ENCODE results near the gene AIPL1. TPM values are rescaled to one million over a fixed set of nuclear protein-coding genes. Genes with fewer than 3 reads are reported as not detected.

The AIPL1 gene
- total RNA-seq, 1 donor from 2014 or later: not detected

- no peak for DNase-seq (ENCODE audit: low spot score in 2 of 2)
- H3K9me3 ChIP-seq: no peaks in the 10 kb centered on the region
- no peaks in the 10 kb centered on the region for H3K4me1 ChIP-seq
- H3K27ac ChIP-seq: no peak overlapping the region
- H3K4me3 ChIP-seq: no peak overlapping the region
- no peak for TF ChIP-seq CTCF (IDR thresholded peaks at IDR 0.05)
- no peaks in the 10 kb centered on the region for H3K27me3 ChIP-seq
- intact Hi-C loops (cut with DNase I): no loop called here
- H3K36me3 ChIP-seq: no peaks in the 10 kb centered on the region
Measured at GRCh38 chr17:6413065-6413464, 21.9 kb downstream of the AIPL1 start.

GRCh38 chr17:6408735-6409134, 26.2 kb downstream of the AIPL1 start:
- no peak overlapping the region for H3K4me3 ChIP-seq
- H3K9me3 ChIP-seq: no peaks in the 10 kb centered on the region
- no peak for TF ChIP-seq CTCF (IDR thresholded peaks at IDR 0.05)
- no peak for DNase-seq (ENCODE audit: low spot score in 2 of 2)
- no peaks in the 10 kb centered on the region for H3K27me3 ChIP-seq
- no peaks in the 10 kb centered on the region for H3K36me3 ChIP-seq
- H3K4me1 ChIP-seq: no peaks in the 10 kb centered on the region
- no peak overlapping the region for H3K27ac ChIP-seq
- intact Hi-C loops (cut with DNase I): no loop called here

GRCh38 chr17:6408276-6408675, 26.6 kb downstream of the AIPL1 start:
- H3K27me3 ChIP-seq: no peaks in the 10 kb centered on the region
- H3K36me3 ChIP-seq: no peaks in the 10 kb centered on the region
- no peaks in the 10 kb centered on the region for H3K4me1 ChIP-seq
- no peak overlapping the region for H3K27ac ChIP-seq
- H3K9me3 ChIP-seq: no peaks in the 10 kb centered on the region
- intact Hi-C loops (cut with DNase I): no loop called here
- no peak for TF ChIP-seq CTCF (IDR thresholded peaks at IDR 0.05)
- DNase-seq (ENCODE audit: low spot score in 2 of 2): no peak
- no peak overlapping the region for H3K4me3 ChIP-seq

- Histone ChIP-seq H3K4me3 (no peak overlapping the region), H3K27me3 (no peaks in the 10 kb centered on the region), H3K36me3 (no peaks in the 10 kb centered on the region), H3K27ac (no peak overlapping the region), H3K9me3 (peaks cover 0 to 9% of the 10 kb centered on the region in 2 donors), H3K4me1 (no peaks in the 10 kb centered on the region)
- no peak for TF ChIP-seq CTCF (IDR thresholded peaks at IDR 0.05)
- intact Hi-C loops (cut with DNase I): no loop called here
- no peak for DNase-seq (ENCODE audit: low spot score in 2 of 2)
Measured at GRCh38 chr17:6402258-6402657, 32.7 kb downstream of the AIPL1 start.

- Histone ChIP-seq H3K27ac (no peak overlapping the region), H3K4me1 (no peaks in the 10 kb centered on the region), H3K4me3 (no peak overlapping the region), H3K27me3 (no peaks in the 10 kb centered on the region), H3K36me3 (no peaks in the 10 kb centered on the region), H3K9me3 (peaks cover 0 to 9% of the 10 kb centered on the region in 2 donors)
- TF ChIP-seq CTCF (IDR thresholded peaks at IDR 0.05): no peak
- DNase-seq (ENCODE audit: low spot score in 2 of 2): no peak
- intact Hi-C loops (cut with DNase I): no loop called here
Measured at GRCh38 chr17:6398955-6399354, 36.0 kb downstream of the AIPL1 start.

- Histone ChIP-seq H3K27me3 (no peaks in the 10 kb centered on the region), H3K4me1 (no peaks in the 10 kb centered on the region), H3K9me3 (peaks cover 0 to 5% of the 10 kb centered on the region in 2 donors), H3K36me3 (no peaks in the 10 kb centered on the region), H3K27ac (no peak overlapping the region), H3K4me3 (no peak overlapping the region)
- intact Hi-C loops (cut with DNase I): no loop called here
- TF ChIP-seq CTCF (IDR thresholded peaks at IDR 0.05): no peak
- DNase-seq (ENCODE audit: low spot score in 2 of 2): no peak
Measured at GRCh38 chr17:6394055-6394606, 40.8 kb downstream of the AIPL1 start.
